Neural progenitor cell (in vitro differentiated cells): ENCODE measurements around the gene PHF14.

Experiments used
- CTCF ChIP-seq: fragments of 200-600 bp; sonication (generic); IDR thresholded peaks from 2 replicates; pipeline ENCODE4 v1.5.1; 2017; ENCODE audit warnings: antibody characterized with exemption, mild to moderate bottlenecking
- EZH2 ChIP-seq: fragments of 200-600 bp; sonication (generic); IDR thresholded peaks from 2 replicates; pipeline ENCODE4 v1.6.1; 2017; ENCODE audit warnings: antibody characterized with exemption, mild to moderate bottlenecking, moderate library complexity

GRCh38 chr7:11078247-11078834 is 104.7 kb downstream of the PHF14 start:
- TF ChIP-seq CTCF (no peak), EZH2 (no peak)
